ENCODE data around the gene AMMECR1.

The AMMECR1 gene

GRCh38 chrX:110251526-110251925 lies 66.4 kb downstream of the AMMECR1 start:
- H4K20me1 ChIP-seq (ENCODE audit: insufficient read depth, low read length): no peaks in the 10 kb centered on the region
- H3K9me2 ChIP-seq (ENCODE audit: low read depth, low read length): no peaks in the 10 kb centered on the region
- H3K9ac ChIP-seq (ENCODE audit: low read length): no peak overlapping the region
- TF ChIP-seq EZH2 (IDR thresholded peaks at IDR 0.05; ENCODE audit: borderline replicate concordance, low read length): no peak
- TF ChIP-seq, protein P1, sequence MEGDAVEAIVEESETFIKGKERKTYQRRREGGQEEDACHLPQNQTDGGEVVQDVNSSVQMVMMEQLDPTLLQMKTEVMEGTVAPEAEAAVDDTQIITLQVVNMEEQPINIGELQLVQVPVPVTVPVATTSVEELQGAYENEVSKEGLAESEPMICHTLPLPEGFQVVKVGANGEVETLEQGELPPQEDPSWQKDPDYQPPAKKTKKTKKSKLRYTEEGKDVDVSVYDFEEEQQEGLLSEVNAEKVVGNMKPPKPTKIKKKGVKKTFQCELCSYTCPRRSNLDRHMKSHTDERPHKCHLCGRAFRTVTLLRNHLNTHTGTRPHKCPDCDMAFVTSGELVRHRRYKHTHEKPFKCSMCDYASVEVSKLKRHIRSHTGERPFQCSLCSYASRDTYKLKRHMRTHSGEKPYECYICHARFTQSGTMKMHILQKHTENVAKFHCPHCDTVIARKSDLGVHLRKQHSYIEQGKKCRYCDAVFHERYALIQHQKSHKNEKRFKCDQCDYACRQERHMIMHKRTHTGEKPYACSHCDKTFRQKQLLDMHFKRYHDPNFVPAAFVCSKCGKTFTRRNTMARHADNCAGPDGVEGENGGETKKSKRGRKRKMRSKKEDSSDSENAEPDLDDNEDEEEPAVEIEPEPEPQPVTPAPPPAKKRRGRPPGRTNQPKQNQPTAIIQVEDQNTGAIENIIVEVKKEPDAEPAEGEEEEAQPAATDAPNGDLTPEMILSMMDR (IDR thresholded peaks at IDR 0.05; ENCODE audit: low read length): no peak
- no peaks in the 10 kb centered on the region for H3K79me2 ChIP-seq (ENCODE audit: insufficient read depth, low read length)
- no peaks in the 10 kb centered on the region for H3K27me3 ChIP-seq (ENCODE audit: insufficient read depth, low read length)
- no peaks in the 10 kb centered on the region for H3K9me3 ChIP-seq (ENCODE audit: low read length)
- H3K27ac ChIP-seq (ENCODE audit: low read depth, low read length, poor library complexity, severe bottlenecking): no peak overlapping the region
- no peaks in the 10 kb centered on the region for H3F3A ChIP-seq (ENCODE audit: insufficient read depth, low read length)
- no peaks in the 10 kb centered on the region for H3K4me1 ChIP-seq (ENCODE audit: insufficient read depth, low read length, severe bottlenecking)
- no peaks in the 10 kb centered on the region for H3K36me3 ChIP-seq (ENCODE audit: insufficient read depth, low read length)
- H3K4me2 ChIP-seq (ENCODE audit: low read length): no peak overlapping the region
- no peak overlapping the region for H2AFZ ChIP-seq (ENCODE audit: low read length)
- no peak overlapping the region for H3K4me3 ChIP-seq (ENCODE audit: low read depth, low read length, poor library complexity, severe bottlenecking)

DNA sequence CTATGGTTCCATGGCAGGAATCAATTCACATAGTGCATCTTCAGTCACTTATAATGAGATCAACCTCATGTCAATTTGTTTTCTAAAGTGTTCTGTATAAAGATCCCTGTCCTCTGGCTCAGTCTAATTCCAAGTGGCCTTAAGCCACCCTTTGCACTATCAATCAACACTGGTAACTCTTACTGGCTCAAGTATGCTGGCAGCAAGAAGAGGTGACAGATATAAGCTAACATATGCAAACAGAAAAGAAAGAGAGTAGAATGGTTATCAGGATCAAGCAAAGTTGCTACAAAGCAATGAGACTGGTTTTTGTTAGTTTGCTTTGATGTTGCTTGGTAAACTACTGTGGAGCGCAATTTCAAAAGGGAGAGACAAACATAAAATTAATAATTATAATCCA lies 67.0 kb downstream of the AMMECR1 start:
- H3K9me2 ChIP-seq (ENCODE audit: low read depth, low read length): no peaks in the 10 kb centered on the region
- H3K9ac ChIP-seq (ENCODE audit: low read length): no peak overlapping the region
- no peaks in the 10 kb centered on the region for H4K20me1 ChIP-seq (ENCODE audit: insufficient read depth, low read length)
- no peak overlapping the region for H3K4me2 ChIP-seq (ENCODE audit: low read length)
- H3K36me3 ChIP-seq (ENCODE audit: insufficient read depth, low read length): no peaks in the 10 kb centered on the region
- H2AFZ ChIP-seq (ENCODE audit: low read length): no peak overlapping the region
- no peaks in the 10 kb centered on the region for H3K4me1 ChIP-seq (ENCODE audit: insufficient read depth, low read length, severe bottlenecking)
- H3K27me3 ChIP-seq (ENCODE audit: insufficient read depth, low read length): no peaks in the 10 kb centered on the region
- H3K27ac ChIP-seq (ENCODE audit: low read depth, low read length, poor library complexity, severe bottlenecking): no peak overlapping the region
- H3K9me3 ChIP-seq (ENCODE audit: low read length): no peaks in the 10 kb centered on the region
- TF ChIP-seq EZH2 (IDR thresholded peaks at IDR 0.05; ENCODE audit: borderline replicate concordance, low read length): no peak
- TF ChIP-seq, protein P1 (IDR thresholded peaks at IDR 0.05; ENCODE audit: low read length): no peak
- H3F3A ChIP-seq (ENCODE audit: insufficient read depth, low read length): no peaks in the 10 kb centered on the region
- H3K79me2 ChIP-seq (ENCODE audit: insufficient read depth, low read length): no peaks in the 10 kb centered on the region
- no peak overlapping the region for H3K4me3 ChIP-seq (ENCODE audit: low read depth, low read length, poor library complexity, severe bottlenecking)

- H2AFZ ChIP-seq (ENCODE audit: low read length): no peak overlapping the region
- H4K20me1 ChIP-seq (ENCODE audit: insufficient read depth, low read length): no peaks in the 10 kb centered on the region
- H3K9me2 ChIP-seq (ENCODE audit: low read depth, low read length): no peaks in the 10 kb centered on the region
- H3K9me3 ChIP-seq (ENCODE audit: low read length): no peaks in the 10 kb centered on the region
- no peaks in the 10 kb centered on the region for H3K36me3 ChIP-seq (ENCODE audit: insufficient read depth, low read length)
- no peaks in the 10 kb centered on the region for H3F3A ChIP-seq (ENCODE audit: insufficient read depth, low read length)
- H3K4me2 ChIP-seq (ENCODE audit: low read length): no peak overlapping the region
- H3K4me1 ChIP-seq (ENCODE audit: insufficient read depth, low read length, severe bottlenecking): no peaks in the 10 kb centered on the region
- H3K27ac ChIP-seq (ENCODE audit: low read depth, low read length, poor library complexity, severe bottlenecking): no peak overlapping the region
- H3K27me3 ChIP-seq (ENCODE audit: insufficient read depth, low read length): no peaks in the 10 kb centered on the region
- TF ChIP-seq EZH2 (IDR thresholded peaks at IDR 0.05; ENCODE audit: borderline replicate concordance, low read length): no peak
- TF ChIP-seq, protein P1 (IDR thresholded peaks at IDR 0.05; ENCODE audit: low read length): no peak
- no peaks in the 10 kb centered on the region for H3K79me2 ChIP-seq (ENCODE audit: insufficient read depth, low read length)
- H3K9ac ChIP-seq (ENCODE audit: low read length): no peak overlapping the region
- no peak overlapping the region for H3K4me3 ChIP-seq (ENCODE audit: low read depth, low read length, poor library complexity, severe bottlenecking)
Observed at GRCh38 chrX:110248578-110248977, 69.3 kb downstream of the AMMECR1 start.
